ENCODE data around the gene IFT57. TPM values are rescaled to one million over a fixed set of nuclear protein-coding genes. Genes with fewer than 3 reads are reported as not detected.

Gene IFT57
- polyA plus RNA-seq, 1 of the 3 experiments (the other 2 are of a cell fraction): 81.6 TPM

DNA sequence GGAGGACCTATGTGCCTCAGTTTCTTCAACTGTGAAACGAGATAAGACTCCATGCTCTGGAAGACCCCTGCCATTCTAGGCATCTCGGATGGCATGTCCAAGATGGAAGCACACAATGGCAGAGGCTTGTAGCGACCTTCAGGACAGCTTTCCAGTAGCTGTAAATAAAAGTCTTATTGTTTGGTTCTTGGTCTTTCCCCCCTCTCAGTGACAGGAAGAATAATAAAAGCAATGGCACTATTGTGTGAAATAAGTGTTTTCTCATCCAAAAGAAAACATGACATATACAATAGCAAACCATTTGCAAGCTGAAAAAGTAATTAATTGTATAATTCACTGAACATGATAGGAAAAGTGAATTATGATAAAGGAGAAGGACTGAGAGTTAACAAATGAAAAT, 98.9 kb downstream of the IFT57 start (continued):
- no peak for TF ChIP-seq GABPA (IDR thresholded peaks at IDR 0.05; ENCODE audit: low read depth)

DNA sequence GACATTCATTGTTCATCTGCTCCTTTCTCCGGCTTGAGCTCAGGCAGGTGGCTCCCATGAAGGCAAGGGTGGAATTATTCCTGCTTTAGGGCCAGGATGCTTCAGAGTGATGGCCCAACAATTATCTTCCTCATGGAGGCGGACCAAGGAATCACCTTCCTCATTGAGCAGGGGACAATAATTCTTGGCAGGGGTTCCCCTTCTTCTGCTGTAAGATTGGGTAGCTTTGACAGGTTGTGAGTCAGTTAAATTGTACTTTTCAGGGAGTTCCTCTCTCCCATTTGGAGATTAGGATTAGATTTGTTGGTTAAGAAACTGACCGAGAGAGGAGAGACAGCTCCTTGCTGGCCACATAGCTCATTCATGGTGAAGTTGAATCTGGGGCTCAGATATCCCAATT, 99.9 kb downstream of the IFT57 start:
- Histone ChIP-seq H3K9ac (no peak overlapping the region), H3K4me3 (ENCODE audit: low read depth in 2 of 2, low read length in 1 of 2) (no peak overlapping the region), H4K20me1 (ENCODE audit: insufficient read depth) (no peaks in the 10 kb centered on the region), H3K27ac (ENCODE audit: low read depth in 2 of 2, low read length in 1 of 2) (no peak overlapping the region), H3K36me3 (replicated peaks in 1 of 2; ENCODE audit: control insufficient read depth in 1 of 2, insufficient read depth in 2 of 2, low read length in 1 of 2) (no peaks in the 10 kb centered on the region), H2AFZ (ENCODE audit: low read depth) (no peak overlapping the region), H3K9me2 (no peaks in the 10 kb centered on the region), H3K79me2 (ENCODE audit: insufficient read depth) (no peaks in the 10 kb centered on the region), H3K4me1 (ENCODE audit: control insufficient read depth in 1 of 2, insufficient read depth in 2 of 2, low read depth in 1 of 2, low read length in 1 of 2) (no peaks in the 10 kb centered on the region; a peak in 1 of 4 replicates), H3K27me3 (ENCODE audit: insufficient read depth) (no peaks in the 10 kb centered on the region), H3K9me3 (no peaks in the 10 kb centered on the region), H3K4me2 (no peak overlapping the region), H3F3A (replicated peaks; ENCODE audit: insufficient read depth) (no peaks in the 10 kb centered on the region)
- no peak for DNase-seq
- 96% methylated on average over 3 of the region's 3 CpGs for WGBS (ENCODE audit: low lambda C conversion rate)
- POLR2A ChIA-PET: no interaction called here
- CTCF ChIA-PET: interaction anchor here (1.2 kb wide), 1 partner anchor 430 kb away, joined by 3 read pairs; no protein-coding TSS in a partner anchor
- TF ChIP-seq MEF2A (IDR thresholded peaks at IDR 0.05; ENCODE audit: borderline replicate concordance, low read depth): no peak
- TF ChIP-seq, protein P1, sequence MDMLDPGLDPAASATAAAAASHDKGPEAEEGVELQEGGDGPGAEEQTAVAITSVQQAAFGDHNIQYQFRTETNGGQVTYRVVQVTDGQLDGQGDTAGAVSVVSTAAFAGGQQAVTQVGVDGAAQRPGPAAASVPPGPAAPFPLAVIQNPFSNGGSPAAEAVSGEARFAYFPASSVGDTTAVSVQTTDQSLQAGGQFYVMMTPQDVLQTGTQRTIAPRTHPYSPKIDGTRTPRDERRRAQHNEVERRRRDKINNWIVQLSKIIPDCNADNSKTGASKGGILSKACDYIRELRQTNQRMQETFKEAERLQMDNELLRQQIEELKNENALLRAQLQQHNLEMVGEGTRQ (IDR thresholded peaks at IDR 0.05; ENCODE audit: borderline replicate concordance, low read depth, low read length): no peak
- no peak for TF ChIP-seq EP300 (IDR thresholded peaks at IDR 0.05; ENCODE audit: borderline replicate concordance in 1 of 2, low read depth in 1 of 2, low read length in 1 of 2)

DNA sequence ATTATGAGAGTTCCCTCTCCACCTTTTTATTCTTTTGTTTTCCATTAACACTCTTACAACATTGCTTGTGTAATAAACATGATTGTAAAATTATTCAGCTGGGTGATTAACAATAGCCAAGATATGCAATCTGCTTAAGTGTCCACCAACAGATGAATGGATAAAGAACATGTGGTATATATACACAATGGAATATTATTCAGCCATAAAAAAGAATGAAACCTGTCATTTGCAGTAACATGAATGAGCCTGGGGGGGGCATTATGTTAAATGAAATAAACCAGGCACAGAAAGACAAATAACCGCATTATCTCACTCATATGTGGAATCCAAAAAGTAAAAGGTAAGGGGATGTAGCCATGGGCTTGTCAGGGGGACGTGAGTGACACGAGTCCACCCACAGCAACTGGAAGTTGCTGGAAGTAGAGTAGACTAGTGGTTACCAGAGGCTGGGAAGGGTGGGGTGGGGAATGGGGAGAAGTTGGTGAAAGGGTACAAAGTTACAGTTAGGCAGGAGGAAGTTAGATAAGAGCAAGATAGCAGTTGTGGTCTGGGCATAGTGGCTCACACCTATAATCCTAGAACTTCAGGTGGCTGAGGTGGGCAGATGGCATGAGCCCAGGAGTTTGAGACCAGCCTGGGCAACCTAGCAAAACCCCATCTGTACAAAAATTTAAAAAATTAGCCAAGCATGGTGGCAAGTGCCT, 102.7 kb downstream of the IFT57 start:
- H3K9ac ChIP-seq: no peak overlapping the region
- POLR2A ChIA-PET: no interaction called here
- H3K27me3 ChIP-seq (ENCODE audit: insufficient read depth): no peaks in the 10 kb centered on the region
- H3K4me3 ChIP-seq (ENCODE audit: low read depth in 2 of 2, low read length in 1 of 2): no peak overlapping the region
- H2AFZ ChIP-seq (ENCODE audit: low read depth): no peak overlapping the region
- H3K27ac ChIP-seq (ENCODE audit: low read depth in 2 of 2, low read length in 1 of 2): no peak overlapping the region
- CTCF ChIA-PET: no interaction called here
- H3K4me2 ChIP-seq: no peak overlapping the region
- no peaks in the 10 kb centered on the region for H3K36me3 ChIP-seq (replicated peaks in 1 of 2; ENCODE audit: control insufficient read depth in 1 of 2, insufficient read depth in 2 of 2, low read length in 1 of 2)
- no peaks in the 10 kb centered on the region; a peak in 2 of 4 replicates for H3K4me1 ChIP-seq (ENCODE audit: control insufficient read depth in 1 of 2, insufficient read depth in 2 of 2, low read depth in 1 of 2, low read length in 1 of 2)
- WGBS (ENCODE audit: low lambda C conversion rate): 91% methylated on average over 3 of the region's 3 CpGs
- no peaks in the 10 kb centered on the region for H3F3A ChIP-seq (replicated peaks; ENCODE audit: insufficient read depth)
- no peaks in the 10 kb centered on the region for H4K20me1 ChIP-seq (ENCODE audit: insufficient read depth)
- no peak for DNase-seq
- no peaks in the 10 kb centered on the region for H3K79me2 ChIP-seq (ENCODE audit: insufficient read depth)
- no peak for TF ChIP-seq TAF1 (IDR thresholded peaks at IDR 0.05; ENCODE audit: borderline replicate concordance, low read depth, low read length)
- TF ChIP-seq, protein P2, sequence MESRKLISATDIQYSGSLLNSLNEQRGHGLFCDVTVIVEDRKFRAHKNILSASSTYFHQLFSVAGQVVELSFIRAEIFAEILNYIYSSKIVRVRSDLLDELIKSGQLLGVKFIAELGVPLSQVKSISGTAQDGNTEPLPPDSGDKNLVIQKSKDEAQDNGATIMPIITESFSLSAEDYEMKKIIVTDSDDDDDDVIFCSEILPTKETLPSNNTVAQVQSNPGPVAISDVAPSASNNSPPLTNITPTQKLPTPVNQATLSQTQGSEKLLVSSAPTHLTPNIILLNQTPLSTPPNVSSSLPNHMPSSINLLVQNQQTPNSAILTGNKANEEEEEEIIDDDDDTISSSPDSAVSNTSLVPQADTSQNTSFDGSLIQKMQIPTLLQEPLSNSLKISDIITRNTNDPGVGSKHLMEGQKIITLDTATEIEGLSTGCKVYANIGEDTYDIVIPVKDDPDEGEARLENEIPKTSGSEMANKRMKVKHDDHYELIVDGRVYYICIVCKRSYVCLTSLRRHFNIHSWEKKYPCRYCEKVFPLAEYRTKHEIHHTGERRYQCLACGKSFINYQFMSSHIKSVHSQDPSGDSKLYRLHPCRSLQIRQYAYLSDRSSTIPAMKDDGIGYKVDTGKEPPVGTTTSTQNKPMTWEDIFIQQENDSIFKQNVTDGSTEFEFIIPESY (IDR thresholded peaks at IDR 0.05; ENCODE audit: borderline replicate concordance, low read depth): no peak
- H3K9me3 ChIP-seq: no peaks in the 10 kb centered on the region
- no peaks in the 10 kb centered on the region; the same call in 1 of the 2 replicates for H3K9me2 ChIP-seq

Measured in SK-N-SH (cell line).